PFSK-1 (cell line): Measurements from ENCODE around the gene BAIAP3.

Experiments used
- POLR2AphosphoS5 ChIP-seq: IDR thresholded peaks from 2 replicates; pipeline ENCODE4 v1.6.1; 2012; ENCODE audit warnings: low read depth, mild to moderate bottlenecking, control low read depth, low read length, moderate library complexity
- REST ChIP-seq, 2 experiments: IDR thresholded peaks; 2 replicates each; pipeline versions ENCODE4 v1.6.1 to v1.8.0; 2011 to 2012; ENCODE audit warnings: low read depth in 2 of 2, low read length in 2 of 2, control low read depth in 1 of 2, inconsistent platforms in 1 of 2, mild to moderate bottlenecking in 1 of 2, moderate library complexity in 1 of 2; ENCODE audit not compliant: insufficient read depth in 1 of 2
- SIN3A ChIP-seq: IDR thresholded peaks from 2 replicates; pipeline ENCODE4 v1.6.1; 2012; ENCODE audit warnings: mild to moderate bottlenecking, low read length, moderate library complexity, borderline replicate concordance; ENCODE audit not compliant: insufficient read depth
- TAF1 ChIP-seq: IDR thresholded peaks from 2 replicates; pipeline ENCODE4 v1.6.1; 2012; ENCODE audit warnings: low read length, control low read depth, borderline replicate concordance; ENCODE audit not compliant: insufficient read depth

GRCh38 chr16:1374418-1375297, 41.2 kb downstream of the BAIAP3 start:
- no peak for TF ChIP-seq TAF1
- TF ChIP-seq REST (IDR thresholded peaks at IDR 0.05; ENCODE audit: insufficient read depth in 1 of 2, low read depth in 2 of 2, low read length in 2 of 2): no peak
- no peak for TF ChIP-seq SIN3A
- no peak for TF ChIP-seq POLR2AphosphoS5
